OCI-LY3 (cell line): Measurements from ENCODE around the gene CITED4.

Experiments used
- H2AFZ ChIP-seq: fragments of 200-600, 300-600 bp; shearing (Covaris generic); 2 replicates; pipeline ENCODE4 v1.6.0; 2014; ENCODE audit warnings: antibody characterized with exemption, low read depth, low read length
- H3K27ac ChIP-seq: fragments of 200-600, 300-600 bp; sonication (generic); 2 replicates; pipeline ENCODE4 v1.5.1; 2014; ENCODE audit warnings: mild to moderate bottlenecking, low read length, moderate library complexity, mixed read lengths
- H3K27me3 ChIP-seq: fragments of 200-600, 300-600 bp; sonication (generic); 2 replicates; pipeline ENCODE4 v1.6.1; 2014; ENCODE audit warnings: low read depth, low read length, mixed read lengths
- H3K36me3 ChIP-seq: fragments of 200-600, 300-600 bp; sonication (generic); replicated peaks from 2 replicates; pipeline ENCODE3; 2014; ENCODE audit warnings: low read depth, low read length, mixed read lengths
- H3K4me1 ChIP-seq: fragments of 300-600, 200-600 bp; sonication (generic); 2 replicates; pipeline ENCODE4 v1.6.1; 2014; ENCODE audit warnings: low read length, mixed read lengths
- H3K4me2 ChIP-seq: fragments of 200-600, 300-600 bp; sonication (generic); 2 replicates; pipeline ENCODE4 v1.6.1; 2014; ENCODE audit warnings: low read length, mixed read lengths
- H3K4me3 ChIP-seq: fragments of 300-600, 200-600 bp; sonication (generic); 2 replicates; pipeline ENCODE4 v1.5.1; 2014; ENCODE audit warnings: antibody characterized with exemption, mild to moderate bottlenecking, low read length, moderate library complexity
- H3K79me2 ChIP-seq: fragments of 300-600, 200-600 bp; shearing (Covaris generic); 2 replicates; pipeline ENCODE4 v1.6.1; 2014; ENCODE audit warnings: mild to moderate bottlenecking, low read length, mixed read lengths
- H3K9ac ChIP-seq: fragments of 300-600, 200-600 bp; shearing (Covaris generic); 2 replicates; pipeline ENCODE4 v1.6.0; 2014; ENCODE audit warnings: mild to moderate bottlenecking, low read length, moderate library complexity
- H3K9me3 ChIP-seq: fragments of 200-600, 300-600 bp; shearing (Covaris generic); 2 replicates; pipeline ENCODE4 v1.6.1; 2014; ENCODE audit warnings: low read length, mixed read lengths; ENCODE audit not compliant: insufficient read depth
- H4K20me1 ChIP-seq: fragments of 200-600, 300-600 bp; sonication (generic); 2 replicates; pipeline ENCODE4 v1.6.1; 2016; ENCODE audit warnings: low read length, mixed read lengths; ENCODE audit not compliant: insufficient read depth
- EZH2phosphoT487 ChIP-seq: fragments of 200-600 bp; shearing (Covaris generic); IDR thresholded peaks from 2 replicates; pipeline ENCODE4 v1.6.1; 2018; ENCODE audit warnings: antibody characterized with exemption, mixed run types, low read depth
- TF ChIP-seq, protein P1 (sequence below): fragments of 200-600, 300-600 bp; sonication (generic); IDR thresholded peaks from 2 replicates; pipeline ENCODE4 v1.5.1; 2014; ENCODE audit warnings: antibody characterized with exemption, low read length, low read depth

The CITED4 gene

DNA sequence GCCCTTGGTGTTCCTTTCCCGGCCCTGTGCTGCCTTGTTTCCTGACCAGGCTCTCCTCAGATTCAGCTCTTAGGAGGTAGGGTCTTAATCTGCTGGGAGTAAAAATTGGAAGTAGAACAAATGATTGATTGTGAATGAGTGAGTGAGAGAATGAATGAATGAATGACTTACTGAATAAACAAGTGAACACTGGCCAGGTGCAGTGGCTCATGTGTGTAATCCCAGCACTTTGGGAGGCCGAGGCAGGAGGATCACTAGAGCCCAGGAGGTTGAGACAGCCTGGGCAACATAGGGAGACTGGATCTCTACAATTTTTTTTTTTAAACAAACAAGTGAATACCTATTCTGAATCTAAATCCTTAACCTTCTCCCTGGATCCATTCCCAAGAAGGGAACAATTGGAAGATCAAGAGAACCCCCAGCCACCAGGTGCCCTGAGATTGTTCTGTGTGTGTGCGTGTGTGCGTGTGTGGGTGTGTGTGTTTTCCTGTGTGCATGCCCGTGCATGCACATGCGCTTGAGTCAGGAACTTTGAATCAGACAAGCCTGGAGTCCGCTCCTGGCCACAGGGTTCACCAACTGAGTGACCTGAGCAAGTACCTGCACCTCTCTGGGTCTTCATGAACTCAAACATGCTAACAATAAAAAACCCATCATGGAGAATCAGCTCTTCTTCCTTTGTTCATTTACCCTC is 24.3 kb upstream of the CITED4 start:
- no peaks in the 10 kb centered on the region for H4K20me1 ChIP-seq
- H3K4me2 ChIP-seq, result no peak overlapping the region; the same call in 1 of the 2 replicates
- no peak overlapping the region for H3K9ac ChIP-seq
- H3K36me3 ChIP-seq, result no peaks in the 10 kb centered on the region
- H3K79me2 ChIP-seq, result no peaks in the 10 kb centered on the region
- no peaks in the 10 kb centered on the region; the same call in 1 of the 2 replicates for H3K4me1 ChIP-seq
- no peak overlapping the region for H3K4me3 ChIP-seq
- H2AFZ ChIP-seq, result no peak overlapping the region
- H3K27ac ChIP-seq, result no peak overlapping the region
- H3K27me3 ChIP-seq, result no peaks in the 10 kb centered on the region
- H3K9me3 ChIP-seq, result no peaks in the 10 kb centered on the region
- TF ChIP-seq, protein P1, sequence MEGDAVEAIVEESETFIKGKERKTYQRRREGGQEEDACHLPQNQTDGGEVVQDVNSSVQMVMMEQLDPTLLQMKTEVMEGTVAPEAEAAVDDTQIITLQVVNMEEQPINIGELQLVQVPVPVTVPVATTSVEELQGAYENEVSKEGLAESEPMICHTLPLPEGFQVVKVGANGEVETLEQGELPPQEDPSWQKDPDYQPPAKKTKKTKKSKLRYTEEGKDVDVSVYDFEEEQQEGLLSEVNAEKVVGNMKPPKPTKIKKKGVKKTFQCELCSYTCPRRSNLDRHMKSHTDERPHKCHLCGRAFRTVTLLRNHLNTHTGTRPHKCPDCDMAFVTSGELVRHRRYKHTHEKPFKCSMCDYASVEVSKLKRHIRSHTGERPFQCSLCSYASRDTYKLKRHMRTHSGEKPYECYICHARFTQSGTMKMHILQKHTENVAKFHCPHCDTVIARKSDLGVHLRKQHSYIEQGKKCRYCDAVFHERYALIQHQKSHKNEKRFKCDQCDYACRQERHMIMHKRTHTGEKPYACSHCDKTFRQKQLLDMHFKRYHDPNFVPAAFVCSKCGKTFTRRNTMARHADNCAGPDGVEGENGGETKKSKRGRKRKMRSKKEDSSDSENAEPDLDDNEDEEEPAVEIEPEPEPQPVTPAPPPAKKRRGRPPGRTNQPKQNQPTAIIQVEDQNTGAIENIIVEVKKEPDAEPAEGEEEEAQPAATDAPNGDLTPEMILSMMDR, result no peak
- no peak for TF ChIP-seq EZH2phosphoT487

DNA sequence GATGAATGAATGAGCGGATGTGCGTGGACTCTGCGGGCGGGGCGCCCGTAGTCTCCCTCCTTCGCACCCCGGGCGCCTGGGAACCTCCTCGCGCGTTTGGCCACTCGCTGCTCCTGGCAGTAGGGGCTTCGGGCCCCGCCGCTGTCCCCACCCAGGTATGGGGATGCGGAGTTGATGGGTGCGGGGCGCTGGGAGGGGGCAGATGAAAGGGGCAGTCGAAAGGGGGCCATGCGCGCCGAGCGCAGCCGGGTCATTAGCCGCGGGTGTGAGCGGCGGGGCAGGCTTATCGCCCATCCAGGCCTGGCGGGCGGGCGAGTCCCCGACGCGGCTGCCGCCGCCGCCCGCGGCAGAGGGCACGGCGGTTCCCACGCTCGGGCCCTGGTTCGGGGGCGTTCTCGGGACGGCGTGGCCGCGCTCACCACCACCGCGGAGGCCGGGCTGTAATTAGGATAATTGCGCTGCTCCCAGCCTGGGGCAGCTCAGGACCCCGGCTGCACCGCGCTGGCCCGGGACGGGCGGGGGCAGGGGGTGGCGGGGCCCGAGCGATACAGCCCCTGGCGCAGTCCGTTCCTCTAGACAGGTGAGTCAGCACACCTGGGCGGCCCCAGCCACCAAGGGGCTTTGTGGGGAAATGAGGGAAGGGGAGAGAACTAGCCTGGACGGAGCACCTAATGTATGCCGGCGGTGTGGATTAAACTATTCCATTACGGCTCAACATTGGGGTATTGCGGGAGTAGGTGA is 22.1 kb upstream of the CITED4 start:
- no peaks in the 10 kb centered on the region for H3K36me3 ChIP-seq
- no peaks in the 10 kb centered on the region; the same call in 1 of the 2 replicates for H3K4me1 ChIP-seq
- no peaks in the 10 kb centered on the region for H4K20me1 ChIP-seq
- no peaks in the 10 kb centered on the region for H3K27me3 ChIP-seq
- no peaks in the 10 kb centered on the region for H3K79me2 ChIP-seq
- no peak overlapping the region for H3K27ac ChIP-seq
- H3K9ac ChIP-seq, result no peak overlapping the region
- H3K9me3 ChIP-seq, result no peaks in the 10 kb centered on the region
- TF ChIP-seq, protein P1, result no peak
- TF ChIP-seq EZH2phosphoT487, result no peak
- H3K4me2 ChIP-seq, result no peak overlapping the region
- H3K4me3 ChIP-seq, result no peak overlapping the region
- H2AFZ ChIP-seq, result no peak overlapping the region

GRCh38 chr1:40880813-40881549 is 18.8 kb upstream of the CITED4 start:
- Histone ChIP-seq H3K27me3 (no peaks in the 10 kb centered on the region), H3K79me2 (no peaks in the 10 kb centered on the region), H2AFZ (no peak overlapping the region), H3K4me3 (no peak overlapping the region), H4K20me1 (no peaks in the 10 kb centered on the region), H3K9me3 (peaks cover 3% of the 10 kb centered on the region), H3K4me2 (no peak overlapping the region), H3K9ac (no peak overlapping the region), H3K4me1 (peaks cover 4% of the 10 kb centered on the region; the same call in 1 of the 2 replicates), H3K36me3 (no peaks in the 10 kb centered on the region), H3K27ac (no peak overlapping the region)
- TF ChIP-seq EZH2phosphoT487, result no peak
- TF ChIP-seq, protein P1, result no peak
